Right renal pelvis (tissue), 4 donors: ENCODE measurements around the gene LPCAT2. TPM values are rescaled to one million over a fixed set of nuclear protein-coding genes. Genes with fewer than 3 reads are reported as not detected.
A peak's percentile ranks its signal among the peaks of the same experiment; 100 is the strongest.

ENCODE experiments used
- DNase-seq, 4 donors: peaks; one replicate each; pipeline ENCODE4 v3.0.0-alpha.2; 2013; ENCODE audit warnings: low read depth in 4 of 4, low spot score in 3 of 4, missing footprints in 1 of 4
- polyA plus RNA-seq, 4 donors: library from polyadenylated mRNA; unstranded; fragments of 120-200 nt; gene quantifications; one replicate each; pipeline ENCODE4 v1.2.1, GENCODE V29; 2013; ENCODE audit not compliant: insufficient read length in 4 of 4

LPCAT2 gene
- polyA plus RNA-seq, 4 donors, result 9.4 to 10.5 (median 9.7) TPM

GRCh38 chr16:55479430-55480140, 29.3 kb upstream of the LPCAT2 start:
- DNase-seq, result no peak

- DNase-seq, result peak in 1 of 4 donors; percentile 59
These were observed 28.6 kb upstream of the LPCAT2 start for GRCh38 chr16:55480228-55480655.

- no peak for DNase-seq
These were observed 27.8 kb upstream of the LPCAT2 start for GRCh38 chr16:55481023-55481422.

- DNase-seq, result no peak
These were observed 26.8 kb upstream of the LPCAT2 start for GRCh38 chr16:55482056-55482455.

- no peak for DNase-seq
These were observed 21.6 kb upstream of the LPCAT2 start for GRCh38 chr16:55487048-55487803.

GRCh38 chr16:55488306-55488705, 20.6 kb upstream of the LPCAT2 start:
- no peak for DNase-seq

GRCh38 chr16:55489119-55489955, 19.5 kb upstream of the LPCAT2 start:
- no peak for DNase-seq

- DNase-seq, result no peak
These were observed 19.0 kb upstream of the LPCAT2 start for GRCh38 chr16:55489956-55490265.

- DNase-seq, result no peak
These were observed 18.6 kb upstream of the LPCAT2 start for GRCh38 chr16:55490301-55490700.

GRCh38 chr16:55491691-55492090, 17.2 kb upstream of the LPCAT2 start:
- DNase-seq, result no peak

GRCh38 chr16:55492756-55493380, 16.0 kb upstream of the LPCAT2 start:
- DNase-seq, result no peak

GRCh38 chr16:55494994-55495421, 13.9 kb upstream of the LPCAT2 start:
- DNase-seq, result no peak

- no peak for DNase-seq
These were observed 13.1 kb upstream of the LPCAT2 start for GRCh38 chr16:55495616-55496289.

- no peak for DNase-seq
These were observed 12.2 kb upstream of the LPCAT2 start for GRCh38 chr16:55496509-55497145.

GRCh38 chr16:55497558-55497957, 11.3 kb upstream of the LPCAT2 start:
- DNase-seq, result no peak

- DNase-seq, result no peak
These were observed 10.8 kb upstream of the LPCAT2 start for GRCh38 chr16:55498101-55498500.

GRCh38 chr16:55499281-55499680, 9.6 kb upstream of the LPCAT2 start:
- no peak for DNase-seq

GRCh38 chr16:55499951-55500529, 8.8 kb upstream of the LPCAT2 start:
- DNase-seq, result no peak

GRCh38 chr16:55500530-55501011, 8.3 kb upstream of the LPCAT2 start:
- no peak for DNase-seq
